ENCODE results near the gene SCIMP. TPM values are rescaled to one million over a fixed set of nuclear protein-coding genes. Genes with fewer than 3 reads are reported as not detected.
"Not testable (repeated sequence)": the region's sequence is repeated elsewhere in the genome, so short reads cannot be mapped to it uniquely, and the experiment has no call there.

SCIMP gene
- total RNA-seq, 6 experiments from 2014 or later, result 1.0 to 9.9 (median 3.2) TPM

- no peaks in the 10 kb centered on the region for H3K36me3 ChIP-seq
These were observed 13.0 kb upstream of the SCIMP start for GRCh38 chr17:5247621-5248020.

GRCh38 chr17:5241861-5242671, 7.4 kb upstream of the SCIMP start:
- intact Hi-C loops (cut with DNase I), result no loop called here
- no peaks in the 10 kb centered on the region for H3K9me3 ChIP-seq
- H3K4me3 ChIP-seq, result no peak overlapping the region
- DNase-seq (peak in 1 of 3 donors; percentile 39), ATAC-seq (peak in 3 of 4 donors; percentile 15 to 45 (median 34))
- H3K27ac ChIP-seq, result peak overlapping the region in 1 of 3 donors; percentile 16
- WGBS (ENCODE audit: insufficient coverage, low coverage, low lambda C conversion rate, missing lambda C conversion rate), result 31% methylated on average over 4 of the region's 10 CpGs
- peaks cover 0 to 9% (median 2%) of the 10 kb centered on the region in 4 donors for H3K4me1 ChIP-seq
- TF ChIP-seq, protein P1, sequence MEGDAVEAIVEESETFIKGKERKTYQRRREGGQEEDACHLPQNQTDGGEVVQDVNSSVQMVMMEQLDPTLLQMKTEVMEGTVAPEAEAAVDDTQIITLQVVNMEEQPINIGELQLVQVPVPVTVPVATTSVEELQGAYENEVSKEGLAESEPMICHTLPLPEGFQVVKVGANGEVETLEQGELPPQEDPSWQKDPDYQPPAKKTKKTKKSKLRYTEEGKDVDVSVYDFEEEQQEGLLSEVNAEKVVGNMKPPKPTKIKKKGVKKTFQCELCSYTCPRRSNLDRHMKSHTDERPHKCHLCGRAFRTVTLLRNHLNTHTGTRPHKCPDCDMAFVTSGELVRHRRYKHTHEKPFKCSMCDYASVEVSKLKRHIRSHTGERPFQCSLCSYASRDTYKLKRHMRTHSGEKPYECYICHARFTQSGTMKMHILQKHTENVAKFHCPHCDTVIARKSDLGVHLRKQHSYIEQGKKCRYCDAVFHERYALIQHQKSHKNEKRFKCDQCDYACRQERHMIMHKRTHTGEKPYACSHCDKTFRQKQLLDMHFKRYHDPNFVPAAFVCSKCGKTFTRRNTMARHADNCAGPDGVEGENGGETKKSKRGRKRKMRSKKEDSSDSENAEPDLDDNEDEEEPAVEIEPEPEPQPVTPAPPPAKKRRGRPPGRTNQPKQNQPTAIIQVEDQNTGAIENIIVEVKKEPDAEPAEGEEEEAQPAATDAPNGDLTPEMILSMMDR (IDR thresholded peaks at IDR 0.05), result no peak
- no peak for TF ChIP-seq POLR2A (IDR thresholded peaks at IDR 0.05)
- H3K27me3 ChIP-seq, result no peaks in the 10 kb centered on the region
- H3K36me3 ChIP-seq, result no peaks in the 10 kb centered on the region

More at GRCh38 chr17:5247621-5248020, 13.0 kb upstream of the SCIMP start:
- Histone ChIP-seq H3K27ac (no peak overlapping the region), H3K27me3 (no peaks in the 10 kb centered on the region), H3K4me1 (no peaks in the 10 kb centered on the region), H3K4me3 (no peak overlapping the region), H3K9me3 (no peaks in the 10 kb centered on the region)
- no peak for ATAC-seq
- no peak for DNase-seq
- intact Hi-C loops (cut with DNase I), result no loop called here
- 94% methylated on average over 5 of the region's 8 CpGs for WGBS (ENCODE audit: insufficient coverage, low coverage, low lambda C conversion rate, missing lambda C conversion rate)
- no peak for TF ChIP-seq POLR2A (IDR thresholded peaks at IDR 0.05)
- TF ChIP-seq, protein P1 (IDR thresholded peaks at IDR 0.05), result no peak

DNA sequence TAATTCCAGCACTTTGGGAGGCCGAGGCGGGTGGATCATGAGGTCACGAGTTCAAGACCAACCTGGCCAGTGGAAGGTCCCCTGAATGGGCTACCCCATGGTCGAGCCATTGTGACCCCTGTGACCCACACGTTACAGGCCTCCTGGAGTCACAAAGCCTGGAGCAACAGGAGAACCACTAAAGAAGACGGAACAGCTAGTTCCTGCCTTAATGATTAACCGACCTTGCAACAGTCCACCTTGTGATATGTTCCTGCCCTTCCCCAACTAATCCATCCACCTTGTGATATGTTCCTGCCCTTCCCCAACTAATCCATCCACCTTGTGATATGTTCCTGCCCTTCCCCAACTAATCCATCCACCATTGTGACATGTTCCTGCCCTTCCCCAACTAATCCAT, 5.1 kb upstream of the SCIMP start:
- H3K27ac ChIP-seq, H3K9me3 ChIP-seq, ATAC-seq, H3K36me3 ChIP-seq, H3K4me3 ChIP-seq, H3K4me1 ChIP-seq, H3K27me3 ChIP-seq: not testable (repeated sequence)
- 90% methylated on average over 4 of the region's 7 CpGs for WGBS (ENCODE audit: insufficient coverage, low coverage, low lambda C conversion rate, missing lambda C conversion rate)
- intact Hi-C loops (cut with DNase I), result loop anchor here in 1 of 2 donors (5.0 kb wide), 1 partner anchor 42 kb away; no protein-coding TSS in a partner anchor
- peak in 1 of 3 donors; percentile 30 for DNase-seq

DNA sequence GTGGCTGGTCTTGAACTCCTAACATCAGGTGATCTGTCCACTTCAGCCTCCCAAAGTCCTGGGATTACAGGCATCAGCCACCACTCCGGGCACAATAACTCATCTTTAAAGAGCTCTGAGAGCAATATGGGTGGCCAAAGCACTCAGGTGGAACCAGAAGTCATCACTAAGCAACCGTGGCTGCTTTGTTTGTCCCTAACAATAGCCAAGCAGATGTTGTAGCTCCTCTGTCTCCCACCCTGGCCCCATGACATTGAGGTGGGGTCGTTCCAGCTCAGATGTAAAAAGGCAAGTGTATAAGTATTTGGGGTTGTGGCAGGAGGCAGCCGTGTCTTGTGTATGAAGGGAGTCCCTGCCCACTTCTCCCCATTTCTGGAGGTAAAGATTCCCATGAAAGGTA, 3.7 kb upstream of the SCIMP start:
- Histone ChIP-seq H3K9me3 (no peaks in the 10 kb centered on the region), H3K27ac (no peak overlapping the region), H3K27me3 (no peaks in the 10 kb centered on the region), H3K36me3 (no peaks in the 10 kb centered on the region), H3K4me3 (no peak overlapping the region), H3K4me1 (peaks cover 0 to 9% (median 2%) of the 10 kb centered on the region in 4 donors)
- intact Hi-C loops (cut with DNase I), result loop anchor here in 1 of 2 donors (5.0 kb wide), 1 partner anchor 41 kb away; no protein-coding TSS in a partner anchor
- DNase-seq (peak in 1 of 3 donors; percentile 15), ATAC-seq (no peak)
- WGBS (ENCODE audit: insufficient coverage, low coverage, low lambda C conversion rate, missing lambda C conversion rate), result 85% methylated on average over 2 of the region's 4 CpGs
- TF ChIP-seq, protein P1 (IDR thresholded peaks at IDR 0.05), result no peak
- no peak for TF ChIP-seq POLR2A (IDR thresholded peaks at IDR 0.05)

GRCh38 chr17:5237541-5238016, 2.9 kb upstream of the SCIMP start:
- peak; percentile 89 to 96 (median 93) for ATAC-seq
- H3K9me3 ChIP-seq, result no peaks in the 10 kb centered on the region
- H3K36me3 ChIP-seq, result no peaks in the 10 kb centered on the region
- peak; percentile 54 to 76 (median 70) for DNase-seq
- TF ChIP-seq POLR2A (IDR thresholded peaks at IDR 0.05), result no peak
- TF ChIP-seq, protein P1 (IDR thresholded peaks at IDR 0.05), result peak; percentile 70 to 91 (median 82)
- WGBS (ENCODE audit: insufficient coverage, low coverage, low lambda C conversion rate, missing lambda C conversion rate), result 30% methylated on average over 4 of the region's 6 CpGs
- no peak overlapping the region for H3K4me3 ChIP-seq
- no peak overlapping the region for H3K27ac ChIP-seq
- no peaks in the 10 kb centered on the region for H3K27me3 ChIP-seq
- H3K4me1 ChIP-seq, result peaks cover 0 to 10% (median 5%) of the 10 kb centered on the region in 4 donors
- intact Hi-C loops (cut with DNase I), result loop anchor here in 1 of 2 donors (5.0 kb wide), 1 partner anchor 40 kb away; no protein-coding TSS in a partner anchor

Data from right lobe of liver (tissue), 6 donors.